HCT116 (cell line): ENCODE results near the gene ADGRL3. TPM values are rescaled to one million over a fixed set of nuclear protein-coding genes. Genes with fewer than 3 reads are reported as not detected.

Source experiments
- ATAC-seq: fragments of 200-7000 bp; cut with Tn5 transposase; 2 replicates; pipeline ENCODE4 v1.9.1; 2020; ENCODE audit warnings: mild to moderate bottlenecking, moderate library complexity
- BruUV-seq: library from RNA; stranded (reverse); fragments of 400-500 nt; replicated peaks from 2 replicates; lab custom pipeline; 2021; lab: Mats Ljungman, UMichigan
- CTCF ChIA-PET: fragments of 300-600 bp; sonication (Branson Sonifier 250); formaldehyde crosslinking; loops from one replicate; lab custom pipeline; 2021; ENCODE audit warnings: antibody characterized with exemption; lab: Charles Lee
- POLR2A ChIA-PET: fragments of 300-600, 350-600 bp; sonication (Branson Sonifier 250); formaldehyde crosslinking; loops from one replicate; lab custom pipeline; 2021; ENCODE audit warnings: antibody characterized with exemption; lab: Charles Lee
- RAD21 ChIA-PET, 2 experiments: fragments of 300-600 bp; sonication (Branson Sonifier 250); formaldehyde crosslinking; loops; one replicate each; lab custom pipeline; 2023; ENCODE audit warnings: low total read pairs in 2 of 2; ENCODE audit not compliant: uncharacterized antibody in 2 of 2, unreplicated experiment in 2 of 2, low non-redundant PET in 1 of 2; lab: Charles Lee
- DNase-seq: peaks from one replicate; pipeline ENCODE4 v3.0.0-alpha.2; 2010; ENCODE audit warnings: low read depth, low spot score
- H2AFZ ChIP-seq: fragments of 200-600 bp; shearing (Covaris generic), sonication (generic); 2 replicates; pipeline ENCODE4 v1.6.1; 2017; ENCODE audit warnings: low read depth, mixed run types, mixed read lengths, antibody characterized with exemption, low read length; ENCODE audit not compliant: poor library complexity, severe bottlenecking
- H3K27ac ChIP-seq: 2 replicates; pipeline ENCODE4 v1.5.1; 2012; ENCODE audit warnings: low read depth, low read length
- H3K27me3 ChIP-seq: fragments of 200-600 bp; sonication (generic); 2 replicates; pipeline ENCODE4 v1.6.1; 2016; ENCODE audit warnings: mixed run types, low read length, mixed read lengths; ENCODE audit not compliant: insufficient read depth
- H3K36me3 ChIP-seq, 2 experiments: fragments of 200-500 bp in 1 of 2; fragments of 200-600 bp in 1 of 2; sonication (Bioruptor generic) in 1 of 2; sonication (generic) in 1 of 2; 2 replicates each; pipeline versions ENCODE4 v1.5.1 to v1.6.1; 2014 to 2016; ENCODE audit warnings: low read length in 2 of 2, inconsistent platforms in 1 of 2, mixed read lengths in 1 of 2, mixed run types in 1 of 2; ENCODE audit not compliant: insufficient read depth in 2 of 2, control insufficient read depth in 1 of 2
- H3K4me1 ChIP-seq, 2 experiments: fragments of 200-600 bp in 1 of 2; sonication (generic) in 1 of 2; 2 replicates each; pipeline versions ENCODE4 v1.5.1 to v1.6.1; 2012 to 2017; ENCODE audit warnings: low read length in 2 of 2, inconsistent platforms in 1 of 2, mild to moderate bottlenecking in 1 of 2, mixed read lengths in 1 of 2, mixed run types in 1 of 2, moderate library complexity in 1 of 2; ENCODE audit not compliant: insufficient read depth in 2 of 2, control insufficient read depth in 1 of 2
- H3K4me2 ChIP-seq: fragments of 200-600 bp; sonication (generic); 2 replicates; pipeline ENCODE4 v1.6.1; 2017; ENCODE audit warnings: mixed run types, low read length, mixed read lengths
- H3K4me3 ChIP-seq, 2 experiments: fragments of 200-600 bp in 1 of 2; sonication (generic) in 1 of 2; replicated peaks in 1 of 2; 2 replicates each; pipeline ENCODE4 v1.5.1; 2011 to 2016; ENCODE audit warnings: low read length in 2 of 2, control low read depth in 1 of 2, low read depth in 1 of 2, mild to moderate bottlenecking in 1 of 2, mixed read lengths in 1 of 2, mixed run types in 1 of 2
- H3K79me2 ChIP-seq: fragments of 200-600 bp; sonication (generic); 2 replicates; pipeline ENCODE4 v1.6.1; 2017; ENCODE audit warnings: mild to moderate bottlenecking, mixed run types, low read length, moderate library complexity, mixed read lengths; ENCODE audit not compliant: insufficient read depth
- H3K9ac ChIP-seq: fragments of 200-600 bp; sonication (generic); 2 replicates; pipeline ENCODE4 v1.6.1; 2016; ENCODE audit warnings: low read length, mixed read lengths
- H3K9me2 ChIP-seq: fragments of 200-600 bp; sonication (generic), shearing (Covaris generic); 2 replicates; pipeline ENCODE4 v1.6.1; 2017; ENCODE audit warnings: mixed run types, mild to moderate bottlenecking, moderate library complexity; ENCODE audit not compliant: insufficient read depth
- H3K9me3 ChIP-seq, 2 experiments: fragments of 200-500 bp in 1 of 2; fragments of 200-600 bp in 1 of 2; sonication (Bioruptor generic) in 1 of 2; sonication (generic) in 1 of 2; 2 replicates each; pipeline ENCODE4 v1.6.1; 2014 to 2017; ENCODE audit warnings: low read length in 2 of 2, mixed read lengths in 2 of 2, inconsistent platforms in 1 of 2, low read depth in 1 of 2, mild to moderate bottlenecking in 1 of 2, mixed run types in 1 of 2, moderate library complexity in 1 of 2; ENCODE audit not compliant: control insufficient read depth in 1 of 2, insufficient read depth in 1 of 2
- H4K20me1 ChIP-seq: fragments of 200-600 bp; sonication (generic), shearing (Covaris generic); 2 replicates; pipeline ENCODE4 v1.6.1; 2017; ENCODE audit warnings: mixed run types, mild to moderate bottlenecking, moderate library complexity; ENCODE audit not compliant: insufficient read depth
- CEBPB ChIP-seq: IDR thresholded peaks from 2 replicates; pipeline ENCODE4 v1.6.1; 2012; ENCODE audit warnings: low read depth
- EZH2phosphoT487 ChIP-seq: fragments of 200-600 bp; IDR thresholded peaks from 2 replicates; pipeline ENCODE4 v1.6.1; 2018; ENCODE audit warnings: antibody characterized with exemption, borderline replicate concordance
- FOSL1 ChIP-seq: IDR thresholded peaks from 2 replicates; pipeline ENCODE4 v1.6.1; 2012; ENCODE audit warnings: low read depth
- POLR2AphosphoS5 ChIP-seq: IDR thresholded peaks from 2 replicates; pipeline ENCODE4 v1.6.1; 2011; ENCODE audit warnings: mild to moderate bottlenecking, low read depth, low read length, moderate library complexity
- RAD21 ChIP-seq: IDR thresholded peaks from 2 replicates; pipeline ENCODE4 v1.6.1; 2012; ENCODE audit warnings: low read depth, mild to moderate bottlenecking
- SIN3A ChIP-seq: IDR thresholded peaks from 2 replicates; pipeline ENCODE4 v1.6.1; 2012; ENCODE audit warnings: low read depth
- SP1 ChIP-seq: IDR thresholded peaks from 2 replicates; pipeline ENCODE4 v1.6.1; 2012; ENCODE audit warnings: low read depth
- TCF7L2 ChIP-seq: IDR thresholded peaks from 2 replicates; pipeline ENCODE4 v1.7.0; 2011; ENCODE audit warnings: borderline replicate concordance, inconsistent platforms; ENCODE audit not compliant: insufficient read depth, insufficient read length; ENCODE audit errors: extremely low read depth
- ZFX ChIP-seq: fragments of 450-650 bp; IDR thresholded peaks from 2 replicates; pipeline ENCODE4 v1.6.1; 2017
- ZNF274 ChIP-seq: fragments of 200-500 bp; sonication (Bioruptor generic); IDR thresholded peaks from 2 replicates; pipeline ENCODE4 v1.6.1; 2014; ENCODE audit warnings: mild to moderate bottlenecking, low read depth, low read length, inconsistent platforms
- intact Hi-C: fragments of 100-400 bp; cut with micrococcal nuclease; formaldehyde crosslinking; loops from 2 replicates; pipeline ENCODE4 v1.10.0; 2022
- total RNA-seq: library from RNA; stranded (reverse); gene quantifications from one replicate; pipeline ENCODE4 v1.2.1, GENCODE V29; 2021; ENCODE audit not compliant: unreplicated experiment
- TF ChIP-seq, protein P1 (sequence below), 3 experiments: fragments of 200-600 bp in 1 of 3; sonication (generic) in 1 of 3; IDR thresholded peaks in 2 of 3; conservative IDR thresholded peaks in 1 of 3; 2 replicates each; pipeline ENCODE4 v1.5.1; 2012 to 2017; ENCODE audit warnings: low read depth in 2 of 3, low read length in 2 of 3, antibody characterized with exemption in 1 of 3, borderline replicate concordance in 1 of 3, control low read depth in 1 of 3, mild to moderate bottlenecking in 1 of 3, mixed read lengths in 1 of 3, mixed run types in 1 of 3, moderate library complexity in 1 of 3; ENCODE audit not compliant: insufficient read depth in 1 of 3

The ADGRL3 gene
- total RNA-seq, 1 experiment from 2014 or later: not detected

GRCh38 chr4:61785761-61786160 is 585.6 kb downstream of the ADGRL3 start:
- no peak for TF ChIP-seq SIN3A
- no peak for TF ChIP-seq CEBPB
- TF ChIP-seq EZH2phosphoT487: no peak
- no peak for TF ChIP-seq POLR2AphosphoS5
- TF ChIP-seq RAD21: no peak
- TF ChIP-seq FOSL1: no peak
- TF ChIP-seq, protein P1, sequence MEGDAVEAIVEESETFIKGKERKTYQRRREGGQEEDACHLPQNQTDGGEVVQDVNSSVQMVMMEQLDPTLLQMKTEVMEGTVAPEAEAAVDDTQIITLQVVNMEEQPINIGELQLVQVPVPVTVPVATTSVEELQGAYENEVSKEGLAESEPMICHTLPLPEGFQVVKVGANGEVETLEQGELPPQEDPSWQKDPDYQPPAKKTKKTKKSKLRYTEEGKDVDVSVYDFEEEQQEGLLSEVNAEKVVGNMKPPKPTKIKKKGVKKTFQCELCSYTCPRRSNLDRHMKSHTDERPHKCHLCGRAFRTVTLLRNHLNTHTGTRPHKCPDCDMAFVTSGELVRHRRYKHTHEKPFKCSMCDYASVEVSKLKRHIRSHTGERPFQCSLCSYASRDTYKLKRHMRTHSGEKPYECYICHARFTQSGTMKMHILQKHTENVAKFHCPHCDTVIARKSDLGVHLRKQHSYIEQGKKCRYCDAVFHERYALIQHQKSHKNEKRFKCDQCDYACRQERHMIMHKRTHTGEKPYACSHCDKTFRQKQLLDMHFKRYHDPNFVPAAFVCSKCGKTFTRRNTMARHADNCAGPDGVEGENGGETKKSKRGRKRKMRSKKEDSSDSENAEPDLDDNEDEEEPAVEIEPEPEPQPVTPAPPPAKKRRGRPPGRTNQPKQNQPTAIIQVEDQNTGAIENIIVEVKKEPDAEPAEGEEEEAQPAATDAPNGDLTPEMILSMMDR (IDR thresholded peaks at IDR 0.05 in 2 of 3, conservative IDR thresholded peaks at IDR 0.05 in 1 of 3; ENCODE audit: borderline replicate concordance in 1 of 3, insufficient read depth in 1 of 3, low read depth in 2 of 3, low read length in 2 of 3): no peak
- no peak for TF ChIP-seq SP1
- TF ChIP-seq ZNF274: no peak
- no peak for TF ChIP-seq ZFX
- no peak for TF ChIP-seq TCF7L2
- Histone ChIP-seq H3K4me1 (no peaks in the 10 kb centered on the region), H3K9ac (no peak overlapping the region), H4K20me1 (no peaks in the 10 kb centered on the region), H3K36me3 (no peaks in the 10 kb centered on the region), H3K79me2 (no peaks in the 10 kb centered on the region), H3K4me3 (no peak overlapping the region), H3K9me3 (peaks cover 6 to 13% of the 10 kb centered on the region in 2 experiments; a peak in 2 of 4 replicates), H2AFZ (no peak overlapping the region), H3K27ac (no peak overlapping the region), H3K27me3 (no peaks in the 10 kb centered on the region), H3K4me2 (no peak overlapping the region), H3K9me2 (no peaks in the 10 kb centered on the region)
- CTCF ChIA-PET: no interaction called here
- DNase-seq: no peak
- BruUV-seq: no TSS peak
- no peak for ATAC-seq
- intact Hi-C loops: no loop called here
- RAD21 ChIA-PET: no interaction called here
- POLR2A ChIA-PET: no interaction called here
